ENCODE data around the gene CYGB. TPM values are rescaled to one million over a fixed set of nuclear protein-coding genes. Genes with fewer than 3 reads are reported as not detected.
"Not testable (repeated sequence)": the region's sequence is repeated elsewhere in the genome, so short reads cannot be mapped to it uniquely, and the experiment has no call there.

Gene CYGB
- total RNA-seq, 1 donor from 2014 or later: 30.0 TPM

GRCh38 chr17:76567634-76568432 lies 30.3 kb upstream of the CYGB start:
- no peak for DNase-seq (ENCODE audit: extremely low spot score in 2 of 2)
- Histone ChIP-seq H3K4me1 (peaks cover 23% of the 10 kb centered on the region), H3K27ac (no peak overlapping the region), H3K4me3 (no peak overlapping the region), H3K36me3 (peaks cover 0 to 10% of the 10 kb centered on the region in 2 donors), H3K9me3 (no peaks in the 10 kb centered on the region), H3K27me3 (no peaks in the 10 kb centered on the region)
- no peak for TF ChIP-seq CTCF (IDR thresholded peaks at IDR 0.05)
- TF ChIP-seq POLR2A (IDR thresholded peaks at IDR 0.05): no peak
- no peak for TF ChIP-seq POLR2AphosphoS5 (IDR thresholded peaks at IDR 0.05; ENCODE audit: insufficient read depth in 1 of 2, low read depth in 1 of 2)
- intact Hi-C loops (cut with DNase I): no loop called here

- no peak for TF ChIP-seq CTCF (IDR thresholded peaks at IDR 0.05)
- TF ChIP-seq POLR2AphosphoS5 (IDR thresholded peaks at IDR 0.05; ENCODE audit: insufficient read depth in 1 of 2, low read depth in 1 of 2): no peak
- TF ChIP-seq POLR2A (IDR thresholded peaks at IDR 0.05): no peak
- H3K27me3 ChIP-seq: no peaks in the 10 kb centered on the region
- no peak overlapping the region for H3K4me3 ChIP-seq
- intact Hi-C loops (cut with DNase I): no loop called here
- H3K27ac ChIP-seq: no peak overlapping the region
- peaks cover 0 to 10% of the 10 kb centered on the region in 2 donors for H3K36me3 ChIP-seq
- DNase-seq (ENCODE audit: extremely low spot score in 2 of 2): no peak
- peaks cover 31% of the 10 kb centered on the region for H3K4me1 ChIP-seq
- no peaks in the 10 kb centered on the region for H3K9me3 ChIP-seq
These were observed 29.5 kb upstream of the CYGB start for GRCh38 chr17:76566988-76567431.

- Histone ChIP-seq H3K36me3 (peaks cover 0 to 15% of the 10 kb centered on the region in 2 donors), H3K4me1 (peaks cover 35% of the 10 kb centered on the region), H3K4me3 (no peak overlapping the region), H3K9me3 (no peaks in the 10 kb centered on the region), H3K27me3 (no peaks in the 10 kb centered on the region), H3K27ac (no peak overlapping the region)
- no peak for DNase-seq (ENCODE audit: extremely low spot score in 2 of 2)
- TF ChIP-seq POLR2A (IDR thresholded peaks at IDR 0.05) (no peak), CTCF (IDR thresholded peaks at IDR 0.05) (no peak), POLR2AphosphoS5 (IDR thresholded peaks at IDR 0.05; ENCODE audit: insufficient read depth in 1 of 2, low read depth in 1 of 2) (no peak)
- intact Hi-C loops (cut with DNase I): no loop called here
These were observed 29.1 kb upstream of the CYGB start for GRCh38 chr17:76566613-76566943.

- Histone ChIP-seq H3K4me3 (no peak overlapping the region), H3K27me3 (no peaks in the 10 kb centered on the region), H3K36me3 (peaks cover 0 to 19% of the 10 kb centered on the region in 2 donors), H3K9me3 (no peaks in the 10 kb centered on the region), H3K4me1 (peaks cover 42% of the 10 kb centered on the region), H3K27ac (no peak overlapping the region)
- TF ChIP-seq POLR2A (IDR thresholded peaks at IDR 0.05): no peak
- TF ChIP-seq POLR2AphosphoS5 (IDR thresholded peaks at IDR 0.05; ENCODE audit: insufficient read depth in 1 of 2, low read depth in 1 of 2): no peak
- intact Hi-C loops (cut with DNase I): no loop called here
- no peak for DNase-seq (ENCODE audit: extremely low spot score in 2 of 2)
These were observed 28.5 kb upstream of the CYGB start for GRCh38 chr17:76565728-76566612.

- H3K9me3 ChIP-seq; H3K27me3 ChIP-seq; intact Hi-C loops (cut with DNase I); H3K4me3 ChIP-seq; H3K27ac ChIP-seq; DNase-seq (ENCODE audit: extremely low spot score in 2 of 2): not testable (repeated sequence)
- peaks cover 0 to 19% of the 10 kb centered on the region in 2 donors for H3K36me3 ChIP-seq
- H3K4me1 ChIP-seq: peaks cover 50% of the 10 kb centered on the region
- peak in 1 of 2 donors; percentile 43 for TF ChIP-seq POLR2AphosphoS5 (IDR thresholded peaks at IDR 0.05; ENCODE audit: insufficient read depth in 1 of 2, low read depth in 1 of 2)
These were observed 27.6 kb upstream of the CYGB start for GRCh38 chr17:76564991-76565727.

- Histone ChIP-seq H3K36me3 (peaks cover 0 to 19% of the 10 kb centered on the region in 2 donors), H3K4me1 (peaks cover 64% of the 10 kb centered on the region)
- H3K27me3 ChIP-seq; intact Hi-C loops (cut with DNase I); H3K9me3 ChIP-seq; H3K27ac ChIP-seq; H3K4me3 ChIP-seq; DNase-seq (ENCODE audit: extremely low spot score in 2 of 2): not testable (repeated sequence)
These were observed 25.9 kb upstream of the CYGB start for GRCh38 chr17:76563359-76563758.

Measured in vagina (tissue), 2 donors.